Measurements from ENCODE around the gene FNDC3B. TPM values are rescaled to one million over a fixed set of nuclear protein-coding genes. Genes with fewer than 3 reads are reported as not detected.

The FNDC3B gene
- total RNA-seq, 2 donors from 2014 or later = 12.0 to 17.7 TPM

GRCh38 chr3:172014145-172014544, 25.2 kb upstream of the FNDC3B start:
- Mint-ChIP-seq H3K4me3 (no peak overlapping the region), H3K27ac (no peak overlapping the region), H3K4me1 (ENCODE audit: low read depth) (no peaks in the 10 kb centered on the region), H3K9me3 (no peaks in the 10 kb centered on the region), H3K27me3 (ENCODE audit: low read depth) (no peaks in the 10 kb centered on the region), H3K36me3 (ENCODE audit: insufficient read depth in 2 of 2) (no peaks in the 10 kb centered on the region)
- ATAC-seq (replicated peaks in 1 of 2) = no peak
- DNase-seq = no peak

- ATAC-seq (replicated peaks in 1 of 2) (no peak), DNase-seq (no peak)
- no peaks in the 10 kb centered on the region for H3K36me3 Mint-ChIP-seq (ENCODE audit: insufficient read depth in 2 of 2)
- no peak overlapping the region for H3K27ac Mint-ChIP-seq
- no peaks in the 10 kb centered on the region for H3K9me3 Mint-ChIP-seq
- H3K27me3 Mint-ChIP-seq (ENCODE audit: low read depth) = no peaks in the 10 kb centered on the region
- no peak overlapping the region for H3K4me3 Mint-ChIP-seq
- H3K4me1 Mint-ChIP-seq (ENCODE audit: low read depth) = no peaks in the 10 kb centered on the region
These were observed 21.0 kb upstream of the FNDC3B start for GRCh38 chr3:172018364-172018763.

- Mint-ChIP-seq H3K36me3 (ENCODE audit: insufficient read depth in 2 of 2) (no peaks in the 10 kb centered on the region), H3K4me1 (ENCODE audit: low read depth) (no peaks in the 10 kb centered on the region), H3K9me3 (no peaks in the 10 kb centered on the region), H3K4me3 (no peak overlapping the region), H3K27me3 (ENCODE audit: low read depth) (no peaks in the 10 kb centered on the region), H3K27ac (no peak overlapping the region)
- ATAC-seq (replicated peaks in 1 of 2) (no peak), DNase-seq (no peak)
These were observed 18.6 kb upstream of the FNDC3B start for GRCh38 chr3:172020763-172021162.

- no peak for ATAC-seq (replicated peaks in 1 of 2)
- Mint-ChIP-seq H3K36me3 (ENCODE audit: insufficient read depth in 2 of 2) (no peaks in the 10 kb centered on the region), H3K27ac (no peak overlapping the region), H3K9me3 (no peaks in the 10 kb centered on the region), H3K27me3 (ENCODE audit: low read depth) (no peaks in the 10 kb centered on the region), H3K4me1 (ENCODE audit: low read depth) (no peaks in the 10 kb centered on the region), H3K4me3 (no peak overlapping the region)
- no peak for DNase-seq
These were observed 18.2 kb upstream of the FNDC3B start for GRCh38 chr3:172021164-172021563.

- Mint-ChIP-seq H3K4me1 (ENCODE audit: low read depth) (no peaks in the 10 kb centered on the region), H3K4me3 (no peak overlapping the region), H3K27ac (no peak overlapping the region), H3K36me3 (ENCODE audit: insufficient read depth in 2 of 2) (no peaks in the 10 kb centered on the region), H3K27me3 (ENCODE audit: low read depth) (no peaks in the 10 kb centered on the region), H3K9me3 (no peaks in the 10 kb centered on the region)
- DNase-seq (no peak), ATAC-seq (replicated peaks in 1 of 2) (no peak)
These were observed 17.5 kb upstream of the FNDC3B start for GRCh38 chr3:172021859-172022258.

- H3K4me1 Mint-ChIP-seq (ENCODE audit: low read depth) = no peaks in the 10 kb centered on the region
- H3K9me3 Mint-ChIP-seq = no peaks in the 10 kb centered on the region
- no peak overlapping the region for H3K4me3 Mint-ChIP-seq
- H3K27ac Mint-ChIP-seq = no peak overlapping the region
- H3K27me3 Mint-ChIP-seq (ENCODE audit: low read depth) = no peaks in the 10 kb centered on the region
- no peak for DNase-seq
- no peaks in the 10 kb centered on the region for H3K36me3 Mint-ChIP-seq (ENCODE audit: insufficient read depth in 2 of 2)
- ATAC-seq (replicated peaks in 1 of 2) = no peak
These were observed 15.5 kb upstream of the FNDC3B start for GRCh38 chr3:172023915-172024314.

GRCh38 chr3:172024679-172025078, 14.7 kb upstream of the FNDC3B start:
- Mint-ChIP-seq H3K4me1 (ENCODE audit: low read depth) (no peaks in the 10 kb centered on the region), H3K9me3 (no peaks in the 10 kb centered on the region), H3K36me3 (ENCODE audit: insufficient read depth in 2 of 2) (no peaks in the 10 kb centered on the region), H3K27me3 (ENCODE audit: low read depth) (no peaks in the 10 kb centered on the region), H3K27ac (no peak overlapping the region), H3K4me3 (no peak overlapping the region)
- DNase-seq = no peak
- ATAC-seq (replicated peaks in 1 of 2) = no peak

- Mint-ChIP-seq H3K4me3 (no peak overlapping the region), H3K4me1 (ENCODE audit: low read depth) (no peaks in the 10 kb centered on the region), H3K27me3 (ENCODE audit: low read depth) (no peaks in the 10 kb centered on the region), H3K9me3 (no peaks in the 10 kb centered on the region), H3K27ac (no peak overlapping the region), H3K36me3 (ENCODE audit: insufficient read depth in 2 of 2) (peaks cover 0 to 2% of the 10 kb centered on the region in 2 donors)
- ATAC-seq (replicated peaks in 1 of 2) (no peak), DNase-seq (no peak)
These were observed 9.8 kb upstream of the FNDC3B start for GRCh38 chr3:172029425-172030098.

- DNase-seq (no peak), ATAC-seq (replicated peaks in 1 of 2) (no peak)
- H3K4me1 Mint-ChIP-seq (ENCODE audit: low read depth) = peaks cover 5% of the 10 kb centered on the region
- no peaks in the 10 kb centered on the region for H3K9me3 Mint-ChIP-seq
- H3K4me3 Mint-ChIP-seq = no peak overlapping the region
- no peak overlapping the region for H3K27ac Mint-ChIP-seq
- H3K27me3 Mint-ChIP-seq (ENCODE audit: low read depth) = no peaks in the 10 kb centered on the region
- H3K36me3 Mint-ChIP-seq (ENCODE audit: insufficient read depth in 2 of 2) = peaks cover 0 to 2% of the 10 kb centered on the region in 2 donors
These were observed 9.2 kb upstream of the FNDC3B start for GRCh38 chr3:172030181-172030580.

- DNase-seq (no peak), ATAC-seq (replicated peaks in 1 of 2) (no peak)
- no peak overlapping the region for H3K27ac Mint-ChIP-seq
- peaks cover 19% of the 10 kb centered on the region for H3K4me1 Mint-ChIP-seq (ENCODE audit: low read depth)
- no peaks in the 10 kb centered on the region for H3K27me3 Mint-ChIP-seq (ENCODE audit: low read depth)
- no peaks in the 10 kb centered on the region for H3K9me3 Mint-ChIP-seq
- no peak overlapping the region for H3K4me3 Mint-ChIP-seq
- H3K36me3 Mint-ChIP-seq (ENCODE audit: insufficient read depth in 2 of 2) = peaks cover 0 to 2% of the 10 kb centered on the region in 2 donors
These were observed 7.4 kb upstream of the FNDC3B start for GRCh38 chr3:172031996-172032395.

- no peak overlapping the region for H3K27ac Mint-ChIP-seq
- no peaks in the 10 kb centered on the region for H3K9me3 Mint-ChIP-seq
- no peak overlapping the region for H3K4me3 Mint-ChIP-seq
These were observed 6.0 kb upstream of the FNDC3B start for GRCh38 chr3:172033396-172033795.

GRCh38 chr3:172034786-172035685, 4.3 kb upstream of the FNDC3B start:
- ATAC-seq (replicated peaks in 1 of 2) (no peak), DNase-seq (peak in 1 of 2 donors; percentile 12)
- H3K9me3 Mint-ChIP-seq = no peaks in the 10 kb centered on the region
- peaks cover 37% of the 10 kb centered on the region for H3K4me1 Mint-ChIP-seq (ENCODE audit: low read depth)
- no peak overlapping the region for H3K27ac Mint-ChIP-seq
- H3K36me3 Mint-ChIP-seq (ENCODE audit: insufficient read depth in 2 of 2) = peaks cover 1 to 4% of the 10 kb centered on the region in 2 donors
- no peak overlapping the region for H3K4me3 Mint-ChIP-seq
- no peaks in the 10 kb centered on the region for H3K27me3 Mint-ChIP-seq (ENCODE audit: low read depth)

More at GRCh38 chr3:172033396-172033795, 6.0 kb upstream of the FNDC3B start:
- no peak for DNase-seq
- Mint-ChIP-seq H3K4me1 (ENCODE audit: low read depth) (peaks cover 29% of the 10 kb centered on the region), H3K36me3 (ENCODE audit: insufficient read depth in 2 of 2) (peaks cover 0 to 2% of the 10 kb centered on the region in 2 donors), H3K27me3 (ENCODE audit: low read depth) (no peaks in the 10 kb centered on the region)
- ATAC-seq (replicated peaks in 1 of 2) = no peak

GRCh38 chr3:172036541-172037215, 2.7 kb upstream of the FNDC3B start:
- ATAC-seq (replicated peaks in 1 of 2) = no peak
- Mint-ChIP-seq H3K4me3 (no peak overlapping the region), H3K36me3 (ENCODE audit: insufficient read depth in 2 of 2) (peaks cover 3 to 6% of the 10 kb centered on the region in 2 donors), H3K4me1 (ENCODE audit: low read depth) (peaks cover 42% of the 10 kb centered on the region), H3K27me3 (ENCODE audit: low read depth) (no peaks in the 10 kb centered on the region), H3K27ac (no peak overlapping the region), H3K9me3 (no peaks in the 10 kb centered on the region)
- no peak for DNase-seq
